GM18519 (cell line): Measurements from ENCODE around the gene TBXAS1.

Source experiments
- ATAC-seq: cut with Tn5 transposase; IDR thresholded peaks from one replicate; pipeline ENCODE4 v1.9.1; 2021; ENCODE audit warnings: mild to moderate bottlenecking, moderate library complexity; ENCODE audit not compliant: unreplicated experiment, low FRiP score

Gene TBXAS1

GRCh38 chr7:140035400-140036223 lies 206.5 kb downstream of the TBXAS1 start:
- no peak for ATAC-seq

- ATAC-seq, result no peak
Observed at GRCh38 chr7:140036224-140036962, 207.3 kb downstream of the TBXAS1 start.

- ATAC-seq, result no peak
Observed at GRCh38 chr7:140039066-140039465, 210.0 kb downstream of the TBXAS1 start.

- ATAC-seq, result no peak
Observed at GRCh38 chr7:140039896-140040295, 210.8 kb downstream of the TBXAS1 start.

GRCh38 chr7:140041659-140042385 lies 212.8 kb downstream of the TBXAS1 start:
- no peak for ATAC-seq

- no peak for ATAC-seq
Observed at GRCh38 chr7:140042386-140042670, 213.3 kb downstream of the TBXAS1 start.

GRCh38 chr7:140044251-140044650 lies 215.2 kb downstream of the TBXAS1 start:
- no peak for ATAC-seq

- no peak for ATAC-seq
Observed at GRCh38 chr7:140045697-140046096, 216.6 kb downstream of the TBXAS1 start.

- no peak for ATAC-seq
Observed at GRCh38 chr7:140047197-140047596, 218.1 kb downstream of the TBXAS1 start.

- no peak for ATAC-seq
Observed at GRCh38 chr7:140048138-140048537, 219.1 kb downstream of the TBXAS1 start.

GRCh38 chr7:140048989-140049338 lies 219.9 kb downstream of the TBXAS1 start:
- ATAC-seq, result no peak

GRCh38 chr7:140049339-140050024 lies 220.4 kb downstream of the TBXAS1 start:
- ATAC-seq, result no peak

GRCh38 chr7:140050100-140050499 lies 221.0 kb downstream of the TBXAS1 start:
- no peak for ATAC-seq

- no peak for ATAC-seq
Observed at GRCh38 chr7:140051820-140052219, 222.8 kb downstream of the TBXAS1 start.

- peak; percentile 74 for ATAC-seq
Observed at GRCh38 chr7:140053812-140054539, 224.9 kb downstream of the TBXAS1 start.

- no peak for ATAC-seq
Observed at GRCh38 chr7:140054751-140055150, 225.7 kb downstream of the TBXAS1 start.

GRCh38 chr7:140055833-140056232 lies 226.8 kb downstream of the TBXAS1 start:
- ATAC-seq, result no peak

GRCh38 chr7:140056431-140057142 lies 227.5 kb downstream of the TBXAS1 start:
- no peak for ATAC-seq

- no peak for ATAC-seq
Observed at GRCh38 chr7:140057143-140057535, 228.1 kb downstream of the TBXAS1 start.

- no peak for ATAC-seq
Observed at GRCh38 chr7:140058517-140058916, 229.5 kb downstream of the TBXAS1 start.
